ENCODE measurements around the gene GPR151.
A peak's percentile ranks its signal among the peaks of the same experiment; 100 is the strongest.

Gene GPR151

GRCh38 chr5:146467760-146468159 is 48.2 kb downstream of the GPR151 start:
- no peaks in the 10 kb centered on the region for H3K4me1 ChIP-seq (ENCODE audit: control insufficient read depth, low read length)
- peaks cover 93% of the 10 kb centered on the region for H3K36me3 ChIP-seq (ENCODE audit: control insufficient read depth, low read length)
- H3F3A ChIP-seq (ENCODE audit: control insufficient read depth, insufficient read depth), result 0 out of 2 replicates have a peak, but pooled peaks cover 4% of the 10 kb centered on the region
- peaks cover 5% of the 10 kb centered on the region; the same call in 1 of the 2 replicates for H4K20me1 ChIP-seq (ENCODE audit: control insufficient read depth, insufficient read depth, low read depth, low read length)
- no peak overlapping the region for H3K4me3 ChIP-seq (ENCODE audit: low read length)
- H3K27me3 ChIP-seq (ENCODE audit: control insufficient read depth, low read length), result no peaks in the 10 kb centered on the region
- peaks cover 63% of the 10 kb centered on the region for H3K79me2 ChIP-seq (ENCODE audit: control insufficient read depth, low read length)
- TF ChIP-seq EZH2phosphoT487 (IDR thresholded peaks at IDR 0.05; ENCODE audit: borderline replicate concordance, low read length) (no peak), CTCF (IDR thresholded peaks at IDR 0.05; ENCODE audit: low read depth, low read length, poor library complexity, severe bottlenecking) (no peak)
- no peak overlapping the region for H3K4me2 ChIP-seq (ENCODE audit: low read length)
- no peaks in the 10 kb centered on the region for H3K9me3 ChIP-seq (ENCODE audit: control insufficient read depth, insufficient read depth, low read length)
- H3K9me2 ChIP-seq (replicated peaks; ENCODE audit: control insufficient read depth, low read length), result no peaks in the 10 kb centered on the region
- H3K27ac ChIP-seq (ENCODE audit: low read depth, low read length), result no peak overlapping the region

- H3F3A ChIP-seq (ENCODE audit: control insufficient read depth, insufficient read depth), result 0 out of 2 replicates have a peak, but pooled peaks cover 4% of the 10 kb centered on the region
- H3K4me1 ChIP-seq (ENCODE audit: control insufficient read depth, low read length), result no peaks in the 10 kb centered on the region
- H3K9me2 ChIP-seq (replicated peaks; ENCODE audit: control insufficient read depth, low read length), result no peaks in the 10 kb centered on the region
- H3K9me3 ChIP-seq (ENCODE audit: control insufficient read depth, insufficient read depth, low read length), result no peaks in the 10 kb centered on the region
- no peak overlapping the region for H3K4me3 ChIP-seq (ENCODE audit: low read length)
- no peaks in the 10 kb centered on the region for H3K27me3 ChIP-seq (ENCODE audit: control insufficient read depth, low read length)
- H3K36me3 ChIP-seq (ENCODE audit: control insufficient read depth, low read length), result peaks cover 92% of the 10 kb centered on the region
- H3K79me2 ChIP-seq (ENCODE audit: control insufficient read depth, low read length), result peaks cover 69% of the 10 kb centered on the region
- no peak overlapping the region for H3K4me2 ChIP-seq (ENCODE audit: low read length)
- no peak overlapping the region for H3K27ac ChIP-seq (ENCODE audit: low read depth, low read length)
- peaks cover 5% of the 10 kb centered on the region; the same call in 1 of the 2 replicates for H4K20me1 ChIP-seq (ENCODE audit: control insufficient read depth, insufficient read depth, low read depth, low read length)
- TF ChIP-seq CTCF (IDR thresholded peaks at IDR 0.05; ENCODE audit: low read depth, low read length, poor library complexity, severe bottlenecking), result peak; percentile 45
- no peak for TF ChIP-seq EZH2phosphoT487 (IDR thresholded peaks at IDR 0.05; ENCODE audit: borderline replicate concordance, low read length)
Observed at GRCh38 chr5:146466521-146467349, 49.3 kb downstream of the GPR151 start.

GRCh38 chr5:146463446-146463845 is 52.5 kb downstream of the GPR151 start:
- Histone ChIP-seq H3K9me2 (replicated peaks; ENCODE audit: control insufficient read depth, low read length) (no peaks in the 10 kb centered on the region), H3F3A (ENCODE audit: control insufficient read depth, insufficient read depth) (0 out of 2 replicates have a peak, but pooled peaks cover 4% of the 10 kb centered on the region), H3K4me1 (ENCODE audit: control insufficient read depth, low read length) (no peaks in the 10 kb centered on the region), H3K4me3 (ENCODE audit: low read length) (no peak overlapping the region), H3K4me2 (ENCODE audit: low read length) (no peak overlapping the region), H4K20me1 (ENCODE audit: control insufficient read depth, insufficient read depth, low read depth, low read length) (peaks cover 10% of the 10 kb centered on the region; the same call in 1 of the 2 replicates), H3K27me3 (ENCODE audit: control insufficient read depth, low read length) (no peaks in the 10 kb centered on the region), H3K9me3 (ENCODE audit: control insufficient read depth, insufficient read depth, low read length) (no peaks in the 10 kb centered on the region), H3K79me2 (ENCODE audit: control insufficient read depth, low read length) (peaks cover 94% of the 10 kb centered on the region), H3K36me3 (ENCODE audit: control insufficient read depth, low read length) (peaks cover 92% of the 10 kb centered on the region), H3K27ac (ENCODE audit: low read depth, low read length) (no peak overlapping the region)
- TF ChIP-seq CTCF (IDR thresholded peaks at IDR 0.05; ENCODE audit: low read depth, low read length, poor library complexity, severe bottlenecking), result no peak
- no peak for TF ChIP-seq EZH2phosphoT487 (IDR thresholded peaks at IDR 0.05; ENCODE audit: borderline replicate concordance, low read length)

Measured in DOHH2 (cell line).